Effector memory CD4-positive, alpha-beta T cell (primary cell): ENCODE measurements around the gene ABCC3.

Source experiments
- DNase-seq, 3 donors: peaks; one replicate each; pipeline ENCODE4 v3.0.0-alpha.2; 2020
- H3K27ac ChIP-seq: 2 replicates; pipeline ENCODE4 v1.7.0; 2013; ENCODE audit warnings: mild to moderate bottlenecking, low read length, moderate library complexity; ENCODE audit not compliant: insufficient read depth, poor library complexity, severe bottlenecking
- H3K27me3 ChIP-seq: replicated peaks from 2 replicates; pipeline ENCODE4 v1.7.0; 2013; ENCODE audit warnings: mild to moderate bottlenecking, low read length; ENCODE audit not compliant: insufficient read depth, control insufficient read depth, poor library complexity, severe bottlenecking
- H3K36me3 ChIP-seq: 2 replicates; pipeline ENCODE4 v1.7.0; 2013; ENCODE audit warnings: mild to moderate bottlenecking, low read length, moderate library complexity; ENCODE audit not compliant: control insufficient read depth, insufficient read depth
- H3K4me1 ChIP-seq: 2 replicates; pipeline ENCODE4 v1.7.0; 2013; ENCODE audit warnings: low read length, mild to moderate bottlenecking; ENCODE audit not compliant: control insufficient read depth, insufficient read depth, poor library complexity, severe bottlenecking
- H3K4me3 ChIP-seq: 2 replicates; pipeline ENCODE4 v1.7.0; 2013; ENCODE audit warnings: low read length, low read depth, mild to moderate bottlenecking; ENCODE audit not compliant: insufficient read depth, poor library complexity, severe bottlenecking
- H3K9me3 ChIP-seq: 2 replicates; pipeline ENCODE4 v1.7.0; 2013; ENCODE audit warnings: mild to moderate bottlenecking, low read length, moderate library complexity; ENCODE audit not compliant: control insufficient read depth

Gene ABCC3

GRCh38 chr17:50739098-50739497 lies 104.4 kb downstream of the ABCC3 start:
- no peak for DNase-seq
- H3K27ac ChIP-seq = no peak overlapping the region
- peaks cover 66% of the 10 kb centered on the region for H3K36me3 ChIP-seq
- no peak overlapping the region for H3K4me3 ChIP-seq
- H3K9me3 ChIP-seq = no peaks in the 10 kb centered on the region
- H3K4me1 ChIP-seq = peaks cover 5% of the 10 kb centered on the region
- H3K27me3 ChIP-seq = no peaks in the 10 kb centered on the region
